ENCODE results near the gene AUNIP. TPM values are rescaled to one million over a fixed set of nuclear protein-coding genes. Genes with fewer than 3 reads are reported as not detected.

Gene AUNIP
- total RNA-seq, 1 donor from 2014 or later, result not detected

GRCh38 chr1:25804964-25805862 lies 54.0 kb downstream of the AUNIP start:
- Histone ChIP-seq H3K27ac (peak overlapping the region; percentile 73 to 92), H3K4me1 (peaks cover 15 to 38% of the 10 kb centered on the region in 2 donors), H3K36me3 (peaks cover 25 to 33% of the 10 kb centered on the region in 2 donors), H3K27me3 (no peaks in the 10 kb centered on the region), H3K4me3 (no peak overlapping the region), H3K9me3 (no peaks in the 10 kb centered on the region)
- DNase-seq (ENCODE audit: low spot score in 2 of 2), result no peak
- intact Hi-C loops (cut with DNase I), result loop anchor here (5.0 kb wide), 1 partner anchor 263 kb away; the partner anchor contains the start of gene LDLRAP1
- TF ChIP-seq CTCF (IDR thresholded peaks at IDR 0.05), result no peak

GRCh38 chr1:25804244-25804963 lies 54.9 kb downstream of the AUNIP start:
- Histone ChIP-seq H3K9me3 (no peaks in the 10 kb centered on the region), H3K4me3 (no peak overlapping the region), H3K27ac (peak overlapping the region; percentile 73 to 92), H3K36me3 (peaks cover 17 to 25% of the 10 kb centered on the region in 2 donors), H3K27me3 (no peaks in the 10 kb centered on the region), H3K4me1 (peaks cover 15 to 41% of the 10 kb centered on the region in 2 donors)
- no peak for DNase-seq (ENCODE audit: low spot score in 2 of 2)
- TF ChIP-seq CTCF (IDR thresholded peaks at IDR 0.05), result no peak
- intact Hi-C loops (cut with DNase I), result no loop called here

GRCh38 chr1:25803368-25803767 lies 55.9 kb downstream of the AUNIP start:
- TF ChIP-seq CTCF (IDR thresholded peaks at IDR 0.05), result no peak
- H3K4me1 ChIP-seq, result peaks cover 15 to 44% of the 10 kb centered on the region in 2 donors
- H3K9me3 ChIP-seq, result no peaks in the 10 kb centered on the region
- peaks cover 7 to 14% of the 10 kb centered on the region in 2 donors for H3K36me3 ChIP-seq
- DNase-seq (ENCODE audit: low spot score in 2 of 2), result no peak
- H3K27me3 ChIP-seq, result no peaks in the 10 kb centered on the region
- H3K27ac ChIP-seq, result peak overlapping the region in 1 of 2 donors; percentile 92
- H3K4me3 ChIP-seq, result no peak overlapping the region
- intact Hi-C loops (cut with DNase I), result no loop called here

- Histone ChIP-seq H3K9me3 (no peaks in the 10 kb centered on the region), H3K36me3 (peaks cover 3 to 10% of the 10 kb centered on the region in 2 donors), H3K4me3 (no peak overlapping the region), H3K4me1 (peaks cover 15 to 44% of the 10 kb centered on the region in 2 donors), H3K27ac (no peak overlapping the region), H3K27me3 (no peaks in the 10 kb centered on the region)
- TF ChIP-seq CTCF (IDR thresholded peaks at IDR 0.05), result no peak
- no peak for DNase-seq (ENCODE audit: low spot score in 2 of 2)
- intact Hi-C loops (cut with DNase I), result no loop called here
These were observed 56.3 kb downstream of the AUNIP start for GRCh38 chr1:25802915-25803314.

GRCh38 chr1:25800703-25801377 lies 58.4 kb downstream of the AUNIP start:
- TF ChIP-seq CTCF (IDR thresholded peaks at IDR 0.05), result no peak
- H3K9me3 ChIP-seq, result no peaks in the 10 kb centered on the region
- H3K27ac ChIP-seq, result peak overlapping the region; percentile 80 to 82
- H3K4me1 ChIP-seq, result peaks cover 14 to 38% of the 10 kb centered on the region in 2 donors
- no peaks in the 10 kb centered on the region for H3K36me3 ChIP-seq
- no peaks in the 10 kb centered on the region for H3K27me3 ChIP-seq
- intact Hi-C loops (cut with DNase I), result no loop called here
- H3K4me3 ChIP-seq, result peak overlapping the region; percentile 77 to 87
- DNase-seq (ENCODE audit: low spot score in 2 of 2), result no peak
